MG63 (cell line): ENCODE results near the gene NXF1. TPM values are rescaled to one million over a fixed set of nuclear protein-coding genes. Genes with fewer than 3 reads are reported as not detected.

ENCODE experiments used
- DNase-seq: peaks from one replicate; pipeline ENCODE4 v3.0.0-alpha.2; 2020
- H3K27me3 ChIP-seq: fragments of 250-450 bp; sonication (Bioruptor Pico); 2 replicates; pipeline ENCODE4 v1.5.1; 2020; ENCODE audit warnings: mild to moderate bottlenecking, moderate library complexity
- H3K36me3 ChIP-seq: fragments of 250-450 bp; sonication (Bioruptor Pico); 2 replicates; pipeline ENCODE4 v1.5.1; 2020; ENCODE audit warnings: mild to moderate bottlenecking, moderate library complexity
- H3K4me3 ChIP-seq: fragments of 250-450 bp; sonication (Bioruptor Pico); 2 replicates; pipeline ENCODE4 v1.5.1; 2020; ENCODE audit warnings: mild to moderate bottlenecking, moderate library complexity
- H3K9me3 ChIP-seq: fragments of 250-450 bp; sonication (Bioruptor Pico); 2 replicates; pipeline ENCODE4 v1.5.1; 2020; ENCODE audit warnings: mild to moderate bottlenecking, moderate library complexity
- total RNA-seq: library from RNA; depleted of rRNA; stranded (reverse); fragments of >200 nt; shearing (Covaris generic); gene quantifications from 2 replicates; pipeline ENCODE4 v1.2.3, GENCODE V29; 2014; ENCODE audit warnings: low replicate concordance

The NXF1 gene
- total RNA-seq, 1 experiment from 2014 or later, result 15.6 TPM

DNA sequence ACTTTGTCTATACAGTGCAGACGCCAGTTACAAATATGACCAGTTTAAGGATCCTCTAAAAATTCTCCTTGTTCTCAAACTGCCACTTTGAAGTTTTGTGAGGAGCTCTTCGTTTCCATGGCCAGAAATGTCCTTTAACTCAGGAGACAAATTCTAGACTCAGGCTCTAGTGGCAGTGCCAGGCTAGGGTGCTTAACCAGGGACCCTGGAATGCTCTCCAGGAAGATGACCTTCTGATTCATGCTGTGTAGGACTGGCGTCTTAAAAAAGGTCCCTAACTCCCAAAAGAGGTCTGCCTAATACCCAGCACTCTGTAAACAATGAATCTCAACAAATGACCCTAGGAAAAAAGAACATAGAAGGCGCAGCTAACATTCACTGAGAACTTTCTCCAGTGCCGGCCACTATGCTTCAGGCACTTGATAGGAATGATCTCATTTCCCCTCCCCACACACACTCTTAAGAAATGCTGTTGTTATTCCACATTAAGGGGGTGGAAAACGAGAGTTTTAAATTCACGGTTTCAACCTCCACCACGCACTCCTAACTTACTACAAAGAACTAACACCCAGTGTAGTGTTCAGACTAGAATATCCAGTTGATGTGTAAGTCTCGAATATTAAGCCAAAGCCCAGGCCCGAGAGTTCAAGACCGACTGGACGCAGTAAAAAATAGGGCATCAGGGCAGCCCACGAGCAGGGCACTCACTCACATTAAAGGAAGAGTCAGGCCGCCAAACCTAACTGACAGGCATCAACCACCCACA lies 747 bp downstream of the NXF1 start:
- Histone ChIP-seq H3K27me3 (no peaks in the 10 kb centered on the region), H3K4me3 (peak overlapping the region; percentile 77), H3K36me3 (peaks cover 45% of the 10 kb centered on the region), H3K9me3 (no peaks in the 10 kb centered on the region)
- DNase-seq, result no peak

DNA sequence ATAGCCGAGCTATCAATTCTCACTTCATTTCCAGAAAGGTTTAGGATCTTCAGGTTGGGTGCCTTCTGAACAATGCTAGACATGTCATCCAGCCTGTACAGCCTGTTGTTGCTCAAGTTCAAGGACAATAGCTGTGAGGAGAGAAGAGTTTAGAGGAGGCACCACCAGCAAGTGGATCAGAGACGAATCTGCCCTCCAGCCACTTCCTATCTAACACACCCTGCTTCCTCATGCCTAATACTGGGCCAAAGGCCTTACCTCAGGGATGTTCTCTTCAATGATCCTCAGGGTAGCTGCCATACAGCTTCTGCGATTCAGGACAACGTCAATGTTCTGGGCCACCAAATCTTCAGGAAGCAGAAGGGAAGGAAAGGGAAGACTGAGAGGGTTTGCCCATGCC lies 4.2 kb downstream of the NXF1 start:
- Histone ChIP-seq H3K36me3 (peaks cover 60% of the 10 kb centered on the region), H3K4me3 (no peak overlapping the region), H3K9me3 (no peaks in the 10 kb centered on the region), H3K27me3 (no peaks in the 10 kb centered on the region)
- no peak for DNase-seq

DNA sequence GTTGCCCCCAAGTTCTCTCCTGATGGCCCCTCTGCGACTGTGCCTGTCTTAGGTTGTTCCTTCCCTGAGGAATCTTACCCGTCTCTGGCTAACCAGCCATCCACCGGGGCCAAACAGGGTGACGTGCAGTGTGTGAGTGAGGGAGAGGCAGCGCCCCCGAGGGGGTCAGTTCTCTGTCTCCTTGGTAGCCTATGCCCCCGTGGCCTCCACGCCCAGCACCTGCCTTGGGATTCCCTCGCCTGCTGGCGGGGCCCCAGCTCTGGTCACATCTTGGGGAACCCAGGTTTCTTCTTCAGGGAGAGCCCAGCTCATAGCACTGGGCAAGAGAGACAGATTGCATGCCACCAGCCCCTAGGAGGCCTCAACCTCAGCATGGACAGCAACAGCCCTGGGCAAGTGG lies 5.8 kb downstream of the NXF1 start:
- H3K36me3 ChIP-seq, result peaks cover 74% of the 10 kb centered on the region
- H3K9me3 ChIP-seq, result no peaks in the 10 kb centered on the region
- no peak for DNase-seq
- no peak overlapping the region for H3K4me3 ChIP-seq
- H3K27me3 ChIP-seq, result no peaks in the 10 kb centered on the region

DNA sequence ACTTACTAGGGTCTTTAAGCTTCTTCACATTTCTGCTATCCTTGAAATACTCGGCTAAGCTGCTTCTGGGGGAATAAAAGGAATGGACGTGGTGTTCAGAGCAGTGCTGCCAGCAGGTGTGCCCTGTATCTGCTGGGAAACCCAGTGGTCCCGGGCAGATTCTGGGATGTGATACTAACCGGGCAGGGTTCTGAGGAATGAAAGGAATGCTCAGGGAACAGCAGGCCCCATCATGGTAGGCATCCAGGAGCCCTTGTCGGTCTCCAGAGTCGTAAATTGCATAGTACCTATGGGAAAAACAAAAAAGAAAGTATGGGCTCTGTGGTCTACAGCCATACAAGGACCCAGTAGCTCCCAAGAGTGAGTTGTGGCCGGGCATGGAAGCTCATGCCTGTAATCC lies 9.0 kb downstream of the NXF1 start:
- Histone ChIP-seq H3K27me3 (no peaks in the 10 kb centered on the region), H3K4me3 (no peak overlapping the region), H3K9me3 (no peaks in the 10 kb centered on the region), H3K36me3 (peaks cover 69% of the 10 kb centered on the region)
- DNase-seq, result no peak

DNA sequence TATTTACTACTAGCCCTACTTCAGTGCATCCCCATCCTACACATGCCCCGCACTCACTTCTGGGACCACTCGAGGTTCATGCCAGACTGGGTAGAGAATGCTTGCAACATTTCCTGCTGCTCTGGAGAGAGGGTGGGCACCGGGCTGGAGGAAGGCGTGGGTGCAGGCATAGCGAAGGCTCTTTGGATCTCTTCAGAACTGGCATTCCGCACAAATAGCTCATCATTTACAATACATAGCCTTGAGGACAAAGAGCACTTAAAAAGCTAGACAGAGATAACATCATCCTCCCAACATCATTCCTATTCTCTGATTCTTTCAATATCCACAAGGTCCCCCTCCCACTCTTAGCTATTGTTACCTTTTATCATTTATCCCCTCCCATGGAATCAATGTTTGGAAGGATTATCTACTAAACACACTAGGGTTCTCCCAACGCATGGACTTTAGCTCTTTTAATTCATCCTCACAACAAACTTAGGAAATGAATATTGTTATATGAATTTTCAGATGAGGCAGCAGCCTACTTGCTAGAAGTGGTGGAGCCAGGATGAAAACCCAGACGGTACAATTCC lies 11.0 kb downstream of the NXF1 start:
- no peak for DNase-seq
- H3K36me3 ChIP-seq, result peaks cover 68% of the 10 kb centered on the region
- no peaks in the 10 kb centered on the region for H3K9me3 ChIP-seq
- H3K27me3 ChIP-seq, result no peaks in the 10 kb centered on the region
- no peak overlapping the region for H3K4me3 ChIP-seq

DNA sequence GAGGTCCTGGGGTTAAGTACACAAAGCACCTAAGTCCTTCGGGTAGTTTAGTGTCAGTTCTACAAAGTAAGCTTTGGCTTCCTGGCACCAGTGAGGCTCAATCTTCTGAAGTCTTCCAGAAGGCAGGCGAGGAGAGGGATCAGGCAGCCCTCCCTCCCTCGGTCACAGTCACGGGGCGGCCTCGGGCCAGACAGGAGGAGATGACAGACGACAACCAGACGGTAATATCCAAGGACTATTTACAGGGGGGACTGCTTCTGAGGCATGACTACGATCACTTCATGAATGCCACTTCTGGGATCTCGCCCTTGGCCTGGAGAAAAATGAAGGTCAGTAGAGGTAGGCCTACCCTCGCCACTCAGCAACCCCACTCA lies 13.1 kb downstream of the NXF1 start:
- DNase-seq, result no peak
- Histone ChIP-seq H3K4me3 (peak overlapping the region; percentile 85), H3K27me3 (no peaks in the 10 kb centered on the region), H3K9me3 (no peaks in the 10 kb centered on the region), H3K36me3 (peaks cover 62% of the 10 kb centered on the region)

DNA sequence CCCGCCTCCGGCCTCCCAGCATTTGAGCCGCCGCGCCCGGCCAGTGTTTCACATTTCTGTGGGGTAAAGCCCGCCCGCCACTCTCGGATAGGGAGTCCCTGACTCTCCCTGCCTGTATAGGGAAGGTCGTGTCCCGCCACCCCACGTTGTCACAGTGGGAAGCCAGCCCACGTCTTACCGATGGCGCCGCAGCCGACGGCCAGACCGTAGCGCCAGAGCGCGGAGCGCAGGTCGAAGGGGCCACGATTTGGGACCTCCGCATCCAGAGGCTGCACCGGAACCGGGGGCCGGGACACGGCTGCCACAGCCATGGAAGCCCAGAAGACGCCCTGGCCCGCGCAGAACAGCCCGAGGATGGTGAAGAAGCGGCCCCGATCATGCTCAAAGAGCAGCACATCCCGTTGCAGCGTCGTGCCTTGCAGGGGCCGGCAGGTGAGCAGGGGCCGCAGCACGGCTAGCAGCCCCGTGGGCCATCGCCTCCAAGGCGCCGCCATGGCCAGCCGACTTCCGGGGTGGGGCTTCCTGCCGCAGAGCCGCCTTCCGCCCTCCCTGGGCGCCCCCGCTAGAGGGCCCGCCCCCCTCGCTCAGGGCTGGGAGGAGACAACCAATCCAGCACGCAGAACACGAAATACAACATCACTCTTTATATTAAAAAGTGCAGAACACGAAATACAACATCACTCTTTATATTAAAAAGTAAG lies 13.6 kb downstream of the NXF1 start, which contains the start of gene TMEM223:
TSS of gene TMEM223 (minus strand) at position 506 of the 701 bp plus-strand sequence. CDS start at position 494, 12 bp downstream.
- peaks cover 60% of the 10 kb centered on the region for H3K36me3 ChIP-seq
- DNase-seq, result peak; percentile 88
- H3K9me3 ChIP-seq, result no peaks in the 10 kb centered on the region
- no peaks in the 10 kb centered on the region for H3K27me3 ChIP-seq
- peak within 1 kb of the TSS; percentile 85 for H3K4me3 ChIP-seq

DNA sequence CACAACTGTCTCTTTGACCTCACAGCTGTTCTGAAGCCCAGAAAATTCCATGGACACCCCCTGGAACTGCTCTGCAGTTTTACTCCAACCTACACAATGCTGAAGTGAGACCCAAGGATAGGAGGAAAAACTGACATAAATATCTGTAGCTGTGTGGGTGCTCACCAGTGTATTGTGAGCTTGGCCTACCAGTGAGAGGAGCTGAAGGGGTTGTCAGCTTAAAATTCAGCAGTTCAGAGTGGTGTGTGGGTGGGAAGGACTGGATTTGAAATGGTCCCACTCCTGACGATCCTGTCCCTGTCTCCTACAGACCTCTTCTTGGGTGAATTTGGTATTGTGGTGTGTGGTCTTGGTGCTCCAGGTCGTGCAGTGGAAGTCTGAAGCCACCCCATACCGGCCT lies 15.7 kb downstream of the NXF1 start:
- Histone ChIP-seq H3K4me3 (no peak overlapping the region), H3K27me3 (no peaks in the 10 kb centered on the region), H3K36me3 (peaks cover 47% of the 10 kb centered on the region), H3K9me3 (no peaks in the 10 kb centered on the region)
- no peak for DNase-seq

DNA sequence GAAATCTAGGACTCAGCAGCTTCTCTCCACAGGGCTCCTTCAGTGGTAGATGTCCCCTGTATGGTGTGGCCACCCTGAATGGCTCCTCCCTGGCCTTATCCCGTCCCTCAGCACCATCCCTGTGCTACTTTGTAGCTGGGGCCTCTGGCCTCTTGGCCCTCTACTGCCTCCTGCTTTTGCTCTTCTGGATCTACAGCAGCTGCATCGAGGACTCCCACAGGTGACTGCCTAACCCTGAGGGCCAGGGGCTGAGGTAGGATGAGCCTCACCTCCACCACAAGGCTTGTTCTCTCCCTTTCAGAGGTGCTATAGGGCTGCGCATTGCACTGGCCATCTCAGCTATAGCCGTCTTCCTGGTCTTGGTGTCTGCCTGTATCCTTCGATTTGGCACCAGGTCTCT lies 16.2 kb downstream of the NXF1 start:
- Histone ChIP-seq H3K9me3 (no peaks in the 10 kb centered on the region), H3K4me3 (no peak overlapping the region), H3K36me3 (peaks cover 42% of the 10 kb centered on the region), H3K27me3 (no peaks in the 10 kb centered on the region)
- DNase-seq, result no peak

DNA sequence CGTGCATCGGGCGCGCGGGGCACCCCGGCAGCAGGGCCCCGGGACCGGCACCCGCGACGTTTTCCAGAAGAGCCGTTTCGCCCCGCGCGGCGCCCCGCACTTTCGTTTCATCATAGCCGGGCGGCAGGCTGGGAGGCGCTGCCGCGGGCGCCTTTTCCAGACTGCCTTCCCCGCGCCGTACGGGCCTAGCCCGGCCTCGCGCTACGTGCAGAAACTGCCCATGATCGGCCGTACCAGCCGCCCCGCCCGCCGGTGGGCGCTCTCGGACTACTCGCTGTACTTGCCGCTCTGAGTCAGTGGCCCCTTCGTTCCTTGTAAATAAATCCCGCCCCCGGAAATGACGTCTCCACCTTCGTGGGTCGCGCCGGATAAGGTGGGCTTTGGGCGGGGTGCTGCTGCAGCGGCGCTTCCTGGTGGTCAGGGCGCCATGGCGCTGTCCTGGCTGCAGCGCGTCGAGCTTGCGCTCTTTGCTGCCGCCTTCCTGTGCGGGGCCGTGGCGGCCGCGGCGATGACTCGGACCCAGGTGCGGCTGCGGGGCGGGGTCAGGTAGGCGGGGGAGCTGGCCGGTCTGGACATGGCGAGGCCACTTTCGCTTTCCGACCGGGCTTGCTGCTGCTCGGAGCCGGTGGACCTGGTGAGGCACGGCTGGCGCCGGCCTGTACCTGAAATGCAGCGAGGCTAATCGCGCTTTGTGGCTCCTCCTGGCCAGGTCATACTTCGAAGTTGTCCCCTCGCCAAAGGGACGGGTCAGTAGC lies 18.1 kb downstream of the NXF1 start, which contains the start of gene TMEM179B:
TSS of gene TMEM179B (plus strand) at position 398 of the 755 bp plus-strand sequence. CDS start at position 428, 30 bp downstream.
- H3K4me3 ChIP-seq, result peak within 1 kb of the TSS; percentile 71
- DNase-seq, result peak; percentile 97
- H3K27me3 ChIP-seq, result no peaks in the 10 kb centered on the region
- no peaks in the 10 kb centered on the region for H3K9me3 ChIP-seq
- peaks cover 37% of the 10 kb centered on the region for H3K36me3 ChIP-seq

DNA sequence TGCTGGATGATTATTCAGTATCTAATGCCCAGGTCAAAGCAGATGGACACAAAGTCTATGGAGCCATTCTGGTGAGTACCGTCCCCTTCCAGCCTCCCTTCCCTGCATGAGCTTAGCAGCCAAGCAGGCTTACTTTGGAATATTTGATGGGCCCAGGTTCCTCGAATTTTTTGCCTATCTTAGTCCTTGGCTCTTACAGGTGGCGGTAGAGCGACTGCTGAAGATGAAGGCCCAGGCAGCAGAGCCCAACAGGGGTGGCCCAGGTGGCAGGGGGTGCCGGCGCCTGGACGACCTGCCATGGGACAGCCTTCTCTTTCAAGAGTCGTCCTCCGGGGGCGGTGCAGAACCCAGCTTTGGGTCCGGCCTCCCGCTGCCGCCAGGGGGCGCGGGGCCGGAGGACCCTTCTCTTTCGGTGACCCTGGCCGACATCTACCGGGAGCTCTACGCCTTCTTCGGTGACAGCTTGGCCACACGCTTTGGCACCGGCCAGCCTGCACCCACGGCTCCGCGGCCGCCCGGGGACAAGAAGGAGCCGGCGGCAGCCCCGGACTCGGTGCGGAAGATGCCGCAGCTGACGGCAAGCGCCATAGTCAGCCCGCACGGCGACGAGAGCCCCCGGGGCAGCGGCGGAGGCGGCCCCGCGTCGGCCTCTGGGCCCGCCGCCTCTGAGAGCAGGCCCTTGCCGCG lies 18.8 kb downstream of the NXF1 start:
- peaks cover 31% of the 10 kb centered on the region for H3K36me3 ChIP-seq
- H3K27me3 ChIP-seq, result no peaks in the 10 kb centered on the region
- no peaks in the 10 kb centered on the region for H3K9me3 ChIP-seq
- DNase-seq, result peak; percentile 82
- H3K4me3 ChIP-seq, result peak overlapping the region; percentile 71

DNA sequence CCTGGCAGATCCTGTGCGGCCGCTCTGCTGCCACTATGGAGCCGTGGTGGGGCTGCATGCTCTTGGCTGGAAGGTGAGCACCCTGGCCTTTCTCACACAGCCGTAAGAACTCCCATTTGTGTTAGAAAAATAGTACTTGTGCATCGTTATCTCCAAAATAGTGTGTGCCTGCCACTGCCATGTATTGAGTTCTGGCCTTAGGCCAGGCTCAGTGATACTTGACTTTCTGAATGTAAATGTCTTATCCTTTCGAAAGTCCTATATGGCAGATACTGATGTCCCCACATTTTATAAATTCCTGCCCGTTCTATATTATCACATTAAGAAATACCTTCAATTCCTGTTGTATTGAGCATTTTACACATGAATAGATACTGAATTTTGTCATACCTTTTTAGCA lies 22.5 kb downstream of the NXF1 start:
- DNase-seq, result no peak
- no peak overlapping the region for H3K4me3 ChIP-seq
- peaks cover 19% of the 10 kb centered on the region for H3K36me3 ChIP-seq
- H3K27me3 ChIP-seq, result no peaks in the 10 kb centered on the region
- no peaks in the 10 kb centered on the region for H3K9me3 ChIP-seq

DNA sequence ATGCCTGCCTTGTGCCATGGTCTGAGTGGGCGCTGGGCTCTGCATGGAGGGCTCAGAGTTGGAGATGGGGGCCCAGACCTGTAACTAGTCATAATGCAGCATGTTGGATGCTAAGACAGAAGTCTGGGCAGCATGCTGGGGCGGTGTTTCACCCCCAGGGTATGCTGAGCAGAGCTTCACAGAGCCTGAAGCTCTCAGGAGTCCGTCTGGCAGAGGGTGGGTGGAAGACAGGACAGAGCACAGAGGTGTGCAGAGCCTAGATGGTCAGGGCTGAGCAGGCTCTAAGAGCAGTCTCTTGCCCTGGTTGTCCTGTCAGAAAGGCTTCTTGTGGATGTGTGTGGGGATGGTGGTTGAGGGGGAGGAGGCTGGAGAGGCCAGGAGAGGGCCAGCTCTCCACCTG lies 26.8 kb downstream of the NXF1 start:
- Histone ChIP-seq H3K27me3 (no peaks in the 10 kb centered on the region), H3K36me3 (peaks cover 15% of the 10 kb centered on the region), H3K9me3 (no peaks in the 10 kb centered on the region), H3K4me3 (no peak overlapping the region)
- no peak for DNase-seq

DNA sequence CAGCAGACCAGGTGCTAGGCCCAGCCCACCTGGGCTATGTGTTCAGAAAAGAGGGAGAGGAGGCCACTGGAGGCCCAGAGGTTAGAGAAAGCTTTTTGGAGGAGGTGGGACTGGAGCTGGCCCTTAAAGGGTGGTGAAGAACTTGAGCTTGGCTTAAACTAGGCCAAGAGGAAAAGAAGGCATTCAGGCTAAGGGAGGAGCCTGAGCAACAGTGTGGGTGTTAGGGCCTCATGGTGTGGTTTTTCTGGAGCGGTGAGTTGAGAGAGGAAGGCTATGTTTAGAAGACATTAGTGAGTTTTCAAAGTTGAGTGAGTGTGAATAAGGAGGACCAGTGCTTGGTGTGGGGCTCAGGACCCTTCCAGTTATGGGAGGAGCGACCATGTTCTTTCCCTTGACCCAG lies 27.9 kb downstream of the NXF1 start:
- no peak for DNase-seq
- no peaks in the 10 kb centered on the region for H3K9me3 ChIP-seq
- H3K4me3 ChIP-seq, result no peak overlapping the region
- H3K36me3 ChIP-seq, result peaks cover 9% of the 10 kb centered on the region
- no peaks in the 10 kb centered on the region for H3K27me3 ChIP-seq

DNA sequence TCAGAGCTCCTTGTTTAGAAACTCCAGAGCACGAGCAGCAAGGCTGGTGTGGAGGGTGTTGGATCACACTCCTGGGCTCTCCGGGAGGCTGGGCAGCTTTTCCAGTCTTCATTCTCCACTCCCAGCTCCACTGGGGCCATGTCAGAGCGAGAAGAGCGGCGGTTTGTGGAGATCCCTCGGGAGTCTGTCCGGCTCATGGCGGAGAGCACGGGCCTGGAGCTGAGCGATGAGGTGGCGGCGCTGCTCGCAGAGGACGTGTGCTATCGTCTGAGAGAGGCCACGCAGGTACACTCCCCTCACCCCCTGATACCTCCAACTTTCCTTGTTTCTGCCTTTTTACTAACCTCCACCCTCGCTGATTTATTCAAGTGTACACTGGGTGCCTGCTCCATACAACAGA lies 29.6 kb downstream of the NXF1 start:
- no peaks in the 10 kb centered on the region for H3K9me3 ChIP-seq
- DNase-seq, result no peak
- H3K36me3 ChIP-seq, result peaks cover 9% of the 10 kb centered on the region
- no peak overlapping the region for H3K4me3 ChIP-seq
- no peaks in the 10 kb centered on the region for H3K27me3 ChIP-seq

DNA sequence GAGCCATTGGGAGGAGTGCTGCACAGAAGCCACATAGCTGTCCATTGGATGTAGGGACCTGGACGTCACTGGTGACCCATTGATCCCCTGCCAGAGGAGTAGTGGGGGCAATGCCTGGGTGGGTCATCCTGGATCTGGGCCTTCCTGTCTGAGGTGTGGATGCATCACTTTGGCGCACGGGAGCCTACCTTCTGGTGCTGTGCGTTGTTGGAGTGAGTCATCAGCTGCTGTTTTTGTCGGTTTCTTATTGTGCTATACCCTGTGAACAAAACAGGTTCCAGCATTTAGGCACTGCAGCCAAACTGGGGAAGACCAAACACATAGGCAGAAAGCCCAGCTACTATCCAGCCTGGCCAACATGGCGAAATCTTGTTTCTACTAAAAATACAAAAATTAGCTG lies 30.8 kb downstream of the NXF1 start:
- no peak for DNase-seq
- H3K36me3 ChIP-seq, result peaks cover 2% of the 10 kb centered on the region
- no peak overlapping the region for H3K4me3 ChIP-seq
- H3K9me3 ChIP-seq, result no peaks in the 10 kb centered on the region
- no peaks in the 10 kb centered on the region for H3K27me3 ChIP-seq
